GM23248 (cell line): ENCODE data around the gene FAM50B.

Experiments used
- EZH2 ChIP-seq: fragments of 200-600 bp; sonication (generic); IDR thresholded peaks from 2 replicates; pipeline ENCODE4 v1.6.1; 2018; ENCODE audit warnings: antibody characterized with exemption, mild to moderate bottlenecking; ENCODE audit not compliant: insufficient read depth, poor library complexity, severe bottlenecking
- EZH2phosphoT487 ChIP-seq: fragments of 200-600 bp; sonication (generic); IDR thresholded peaks from 2 replicates; pipeline ENCODE4 v1.6.1; 2018; ENCODE audit warnings: antibody characterized with exemption, moderate library complexity, mild to moderate bottlenecking, low read depth; ENCODE audit not compliant: insufficient read depth

DNA sequence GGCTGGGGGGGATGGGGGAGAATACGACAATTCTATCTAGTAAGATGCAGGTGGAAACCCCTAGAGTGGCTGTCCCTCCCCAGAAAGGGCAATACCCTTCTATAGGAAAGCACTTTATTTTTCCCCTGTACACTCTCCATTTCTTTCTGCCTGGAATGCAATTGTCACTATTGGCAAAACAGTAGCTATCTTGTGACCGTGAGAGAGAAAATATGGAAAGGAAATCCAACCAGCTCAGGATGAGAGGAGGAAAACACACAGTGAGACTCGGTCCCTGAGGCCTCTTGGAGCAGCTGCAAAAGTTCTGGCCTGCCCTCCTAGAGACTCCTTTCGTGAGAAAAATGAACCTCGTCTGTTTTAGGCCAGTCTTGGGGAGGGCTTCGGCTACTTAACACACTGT, 43.4 kb downstream of the FAM50B start:
- no peak for TF ChIP-seq EZH2
- no peak for TF ChIP-seq EZH2phosphoT487
